ENCODE measurements around the gene TAS1R2. TPM values are rescaled to one million over a fixed set of nuclear protein-coding genes. Genes with fewer than 3 reads are reported as not detected.

TAS1R2 gene
- total RNA-seq, 1 donor from 2014 or later: not detected

GRCh38 chr1:18877282-18877681, 17.8 kb upstream of the TAS1R2 start:
- H3K79me2 ChIP-seq (ENCODE audit: low read depth): no peaks in the 10 kb centered on the region
- DNase-seq (ENCODE audit: low spot score): no peak
- H3F3A ChIP-seq (ENCODE audit: low read depth): no peaks in the 10 kb centered on the region
- no peak overlapping the region for H3K4me3 ChIP-seq
- no peaks in the 10 kb centered on the region for H3K27me3 ChIP-seq
- no peak overlapping the region for H3K9ac ChIP-seq
- H4K20me1 ChIP-seq (ENCODE audit: low read depth): peaks cover 3% of the 10 kb centered on the region
- H3K36me3 ChIP-seq: no peaks in the 10 kb centered on the region
- H3K27me3 Mint-ChIP-seq (ENCODE audit: insufficient read depth, low read depth): peaks cover 2% of the 10 kb centered on the region
- H3K4me3 Mint-ChIP-seq: no peak overlapping the region
- H3K27ac ChIP-seq: no peak overlapping the region
- TF ChIP-seq EZH2 (IDR thresholded peaks at IDR 0.05): no peak
- no peak for TF ChIP-seq EZH2phosphoT487 (IDR thresholded peaks at IDR 0.05)
- TF ChIP-seq CTCF (IDR thresholded peaks at IDR 0.05): no peak
- no peak overlapping the region for H3K4me2 ChIP-seq
- no peaks in the 10 kb centered on the region for H3K9me3 Mint-ChIP-seq
- H3K9me3 ChIP-seq (ENCODE audit: low read depth): no peaks in the 10 kb centered on the region
- H3K4me1 ChIP-seq: peaks cover 3% of the 10 kb centered on the region
- no peaks in the 10 kb centered on the region for H3K4me1 Mint-ChIP-seq
- H3K27ac Mint-ChIP-seq: no peak overlapping the region
- H2AFZ ChIP-seq (replicated peaks): no peak overlapping the region
- no peaks in the 10 kb centered on the region for H3K36me3 Mint-ChIP-seq

- TF ChIP-seq EZH2 (IDR thresholded peaks at IDR 0.05): no peak
- no peak for TF ChIP-seq EZH2phosphoT487 (IDR thresholded peaks at IDR 0.05)
- no peak for TF ChIP-seq CTCF (IDR thresholded peaks at IDR 0.05)
- no peaks in the 10 kb centered on the region for H3K27me3 ChIP-seq
- Mint-ChIP-seq H3K36me3 (no peaks in the 10 kb centered on the region), H3K27ac (no peak overlapping the region), H3K27me3 (ENCODE audit: insufficient read depth, low read depth) (peaks cover 2% of the 10 kb centered on the region), H3K9me3 (no peaks in the 10 kb centered on the region), H3K4me1 (no peaks in the 10 kb centered on the region), H3K4me3 (no peak overlapping the region)
- no peaks in the 10 kb centered on the region for H3K9me3 ChIP-seq (ENCODE audit: low read depth)
- H3K27ac ChIP-seq: no peak overlapping the region
- no peak overlapping the region for H3K4me3 ChIP-seq
- no peak overlapping the region for H3K4me2 ChIP-seq
- DNase-seq (ENCODE audit: low spot score): no peak
- H3K36me3 ChIP-seq: no peaks in the 10 kb centered on the region
- H3K4me1 ChIP-seq: peaks cover 3% of the 10 kb centered on the region
- no peaks in the 10 kb centered on the region for H3K79me2 ChIP-seq (ENCODE audit: low read depth)
- H3F3A ChIP-seq (ENCODE audit: low read depth): no peaks in the 10 kb centered on the region
- no peak overlapping the region for H2AFZ ChIP-seq (replicated peaks)
- H4K20me1 ChIP-seq (ENCODE audit: low read depth): peaks cover 3% of the 10 kb centered on the region
- H3K9ac ChIP-seq: no peak overlapping the region
Measured at GRCh38 chr1:18876210-18876609, 16.8 kb upstream of the TAS1R2 start.

- no peak overlapping the region for H2AFZ ChIP-seq (replicated peaks)
- no peak overlapping the region for H3K9ac ChIP-seq
- no peak overlapping the region for H3K27ac Mint-ChIP-seq
- H3K36me3 Mint-ChIP-seq: no peaks in the 10 kb centered on the region
- no peaks in the 10 kb centered on the region for H3K79me2 ChIP-seq (ENCODE audit: low read depth)
- H3K4me2 ChIP-seq: no peak overlapping the region
- no peak for DNase-seq (ENCODE audit: low spot score)
- no peaks in the 10 kb centered on the region for H3K4me1 Mint-ChIP-seq
- TF ChIP-seq CTCF (IDR thresholded peaks at IDR 0.05) (no peak), EZH2 (IDR thresholded peaks at IDR 0.05) (no peak)
- H3K27me3 Mint-ChIP-seq (ENCODE audit: insufficient read depth, low read depth): peaks cover 2% of the 10 kb centered on the region
- H3K9me3 ChIP-seq (ENCODE audit: low read depth): no peaks in the 10 kb centered on the region
- H3F3A ChIP-seq (ENCODE audit: low read depth): no peaks in the 10 kb centered on the region
- H3K27ac ChIP-seq: no peak overlapping the region
- peaks cover 3% of the 10 kb centered on the region for H4K20me1 ChIP-seq (ENCODE audit: low read depth)
- no peak overlapping the region for H3K4me3 ChIP-seq
- H3K9me3 Mint-ChIP-seq: no peaks in the 10 kb centered on the region
- H3K4me1 ChIP-seq: peaks cover 3% of the 10 kb centered on the region
- H3K27me3 ChIP-seq: no peaks in the 10 kb centered on the region
- no peak overlapping the region for H3K4me3 Mint-ChIP-seq
- no peaks in the 10 kb centered on the region for H3K36me3 ChIP-seq
Measured at GRCh38 chr1:18875796-18876128, 16.3 kb upstream of the TAS1R2 start.

Data from neural progenitor cell (in vitro differentiated cells).